Smooth muscle cell (in vitro differentiated cells): ENCODE results near the gene C16orf92. TPM values are rescaled to one million over a fixed set of nuclear protein-coding genes. Genes with fewer than 3 reads are reported as not detected.

Experiments
- DNase-seq: peaks from one replicate; lab custom pipeline; 2025; ENCODE audit not compliant: unreplicated experiment; lab: John Stamatoyannopoulos, UW
- H2AFZ ChIP-seq: fragments of 200-600 bp; sonication (generic); 2 replicates; pipeline ENCODE4 v1.6.0; 2016; ENCODE audit warnings: antibody characterized with exemption, low read depth, mild to moderate bottlenecking
- H3F3A ChIP-seq: fragments of 200-600 bp; sonication (generic); 2 replicates; pipeline ENCODE4 v1.6.0; 2017; ENCODE audit warnings: antibody characterized with exemption, low read depth
- H3K27ac ChIP-seq: fragments of 200-600 bp; sonication (generic); 2 replicates; pipeline ENCODE4 v1.5.1; 2016; ENCODE audit warnings: low read depth, mild to moderate bottlenecking
- H3K27me3 ChIP-seq: fragments of 200-600 bp; sonication (generic); 2 replicates; pipeline ENCODE4 v1.6.1; 2016; ENCODE audit warnings: low read depth, mild to moderate bottlenecking
- H3K36me3 ChIP-seq: fragments of 200-600 bp; sonication (generic); 2 replicates; pipeline ENCODE4 v1.5.1; 2016; ENCODE audit warnings: low read depth
- H3K4me1 ChIP-seq: fragments of 200-600 bp; sonication (generic); 2 replicates; pipeline ENCODE4 v1.5.1; 2016; ENCODE audit warnings: low read depth
- H3K4me2 ChIP-seq: fragments of 200-600 bp; sonication (generic); 2 replicates; pipeline ENCODE4 v1.6.0; 2016; ENCODE audit warnings: mild to moderate bottlenecking
- H3K4me3 ChIP-seq: fragments of 200-600 bp; sonication (generic); 2 replicates; pipeline ENCODE4 v1.5.1; 2016; ENCODE audit warnings: mild to moderate bottlenecking
- H3K79me2 ChIP-seq: fragments of 200-600 bp; sonication (generic); 2 replicates; pipeline ENCODE4 v1.6.0; 2016; ENCODE audit warnings: low read depth, mild to moderate bottlenecking
- H3K9ac ChIP-seq: fragments of 200-600 bp; sonication (generic); 2 replicates; pipeline ENCODE4 v1.6.0; 2016; ENCODE audit warnings: low read depth
- H3K9me3 ChIP-seq: fragments of 200-600 bp; sonication (generic); replicated peaks from 2 replicates; pipeline ENCODE4 v1.5.1; 2016; ENCODE audit warnings: low read depth
- H4K20me1 ChIP-seq: fragments of 200-600 bp; sonication (generic); 2 replicates; pipeline ENCODE4 v1.6.0; 2016; ENCODE audit warnings: low read depth
- CTCF ChIP-seq: fragments of 200-600 bp; sonication (generic); IDR thresholded peaks from 2 replicates; pipeline ENCODE4 v1.5.1; 2017; ENCODE audit warnings: borderline replicate concordance, mild to moderate bottlenecking, antibody characterized with exemption; ENCODE audit not compliant: insufficient read depth, poor library complexity, severe bottlenecking
- WGBS: methylation state at CpG from one replicate; pipeline ENCODE4 v1.1.7; 2016; ENCODE audit warnings: low lambda C conversion rate; 5-methylcytosine and 5-hydroxymethylcytosine counted together
- polyA plus RNA-seq: library from polyadenylated mRNA; unstranded; fragments of >200 nt; fragmentation: Nextera tagmentation; extraction: Ambion mirVana; gene quantifications from 2 replicates; pipeline ENCODE4 v1.2.1, GENCODE V29; 2016
- total RNA-seq: library from RNA; depleted of rRNA; stranded (reverse); fragments of >200 nt; gene quantifications from 2 replicates; pipeline ENCODE4 v1.2.3, GENCODE V29; 2014

The C16orf92 gene
- total and polyA plus RNA-seq, 2 experiments from 2014 or later = not detected

- peaks cover 55% of the 10 kb centered on the region for H3F3A ChIP-seq
- peaks cover 34% of the 10 kb centered on the region for H3K4me1 ChIP-seq
- peaks cover 69% of the 10 kb centered on the region for H4K20me1 ChIP-seq
- H3K9me3 ChIP-seq = no peaks in the 10 kb centered on the region
- peaks cover 66% of the 10 kb centered on the region for H3K79me2 ChIP-seq
- peak overlapping the region; percentile 98 for H3K27ac ChIP-seq
- WGBS = 85% methylated on average over 6 of the region's 6 CpGs
- peak overlapping the region; percentile 92 for H3K4me3 ChIP-seq
- H3K36me3 ChIP-seq = no peaks in the 10 kb centered on the region
- DNase-seq = no peak
- no peak for TF ChIP-seq CTCF
- peak overlapping the region; percentile 98 for H3K4me2 ChIP-seq
- H2AFZ ChIP-seq = no peak overlapping the region
- peak overlapping the region; percentile 99 for H3K9ac ChIP-seq
- no peaks in the 10 kb centered on the region for H3K27me3 ChIP-seq
Measured at GRCh38 chr16:30067584-30067916, 44.6 kb downstream of the C16orf92 start.

GRCh38 chr16:30068333-30068732, 45.3 kb downstream of the C16orf92 start:
- no peak for TF ChIP-seq CTCF

GRCh38 chr16:30068750-30069610, 46.0 kb downstream of the C16orf92 start:
- WGBS = 92% methylated on average over 17 of the region's 17 CpGs
- Histone ChIP-seq H4K20me1 (peaks cover 69% of the 10 kb centered on the region), H3K79me2 (peaks cover 64% of the 10 kb centered on the region), H3K9ac (no peak overlapping the region), H3K4me3 (no peak overlapping the region), H3K27ac (peak overlapping the region; percentile 98), H3K36me3 (no peaks in the 10 kb centered on the region), H3K4me1 (peaks cover 24% of the 10 kb centered on the region), H3K9me3 (no peaks in the 10 kb centered on the region), H2AFZ (no peak overlapping the region), H3K27me3 (no peaks in the 10 kb centered on the region), H3F3A (peaks cover 60% of the 10 kb centered on the region), H3K4me2 (peak overlapping the region; percentile 98)
- DNase-seq = no peak
- peak; percentile 51 for TF ChIP-seq CTCF

More at GRCh38 chr16:30068333-30068732, 45.3 kb downstream of the C16orf92 start:
- Histone ChIP-seq H3K27ac (peak overlapping the region; percentile 98), H3K4me3 (peak overlapping the region; percentile 92), H3K9ac (peak overlapping the region; percentile 13), H3K27me3 (no peaks in the 10 kb centered on the region), H3K4me2 (peak overlapping the region; percentile 98), H2AFZ (no peak overlapping the region), H3K79me2 (peaks cover 64% of the 10 kb centered on the region), H3F3A (peaks cover 57% of the 10 kb centered on the region), H3K36me3 (no peaks in the 10 kb centered on the region), H4K20me1 (peaks cover 69% of the 10 kb centered on the region), H3K9me3 (no peaks in the 10 kb centered on the region), H3K4me1 (peaks cover 30% of the 10 kb centered on the region)
- DNase-seq = no peak
- WGBS = 92% methylated on average over 9 of the region's 9 CpGs
